GM18951 (cell line): Measurements from ENCODE around the gene SLC39A5.
"Not testable (repeated sequence)": the region's sequence is repeated elsewhere in the genome, so short reads cannot be mapped to it uniquely, and the experiment has no call there.

ENCODE experiments used
- POLR2A ChIP-seq: IDR thresholded peaks from 4 replicates; pipeline ENCODE4 v1.6.1; 2011; ENCODE audit warnings: mild to moderate bottlenecking; ENCODE audit not compliant: insufficient read length, insufficient read depth; ENCODE audit errors: extremely low read depth
- in situ Hi-C: fragments of 300-500 bp; cut with MboI; formaldehyde crosslinking; loops from one replicate; pipeline ENCODE4 v1.12.0; 2022; ENCODE audit warnings: low sequenced_read_pairs, mixed read lengths, inconsistent platforms; ENCODE audit not compliant: unreplicated experiment

SLC39A5 gene

GRCh38 chr12:56282579-56282978, 52.7 kb downstream of the SLC39A5 start:
- in situ Hi-C loops: no loop called here
- TF ChIP-seq POLR2A: no peak

- in situ Hi-C loops: not testable (repeated sequence)
Observed at GRCh38 chr12:56284263-56284662, 54.4 kb downstream of the SLC39A5 start.

- TF ChIP-seq POLR2A: no peak
- in situ Hi-C loops: no loop called here
Observed at GRCh38 chr12:56286044-56286830, 56.4 kb downstream of the SLC39A5 start.
